Right cardiac atrium (tissue), 5 donors: ENCODE measurements around the gene FGF6. TPM values are rescaled to one million over a fixed set of nuclear protein-coding genes. Genes with fewer than 3 reads are reported as not detected.

ENCODE experiments used
- ATAC-seq, 2 donors: fragments of 200-7000 bp; cut with Tn5 transposase; one replicate each; pipeline versions ENCODE4 v1.8.0 to v1.9.1; 2020; ENCODE audit warnings: moderate library complexity in 2 of 2, mild to moderate bottlenecking in 1 of 2
- DNase-seq, 3 donors: peaks; one replicate each; pipeline ENCODE4 v3.0.0-alpha.2; 2020
- H3K27ac ChIP-seq: one replicate; pipeline ENCODE4 v1.5.1; 2013; ENCODE audit warnings: mild to moderate bottlenecking, low read length, control low read depth, moderate library complexity
- H3K27me3 ChIP-seq: one replicate; pipeline ENCODE4 v1.6.1; 2013; ENCODE audit not compliant: control insufficient read depth, insufficient read depth
- H3K4me1 ChIP-seq: one replicate; pipeline ENCODE4 v1.6.1; 2013; ENCODE audit warnings: low read length; ENCODE audit not compliant: control insufficient read depth, insufficient read depth
- H3K4me3 ChIP-seq: one replicate; pipeline ENCODE4 v1.5.1; 2013; ENCODE audit warnings: low read length, control low read depth
- H3K9me3 ChIP-seq: one replicate; pipeline ENCODE4 v1.6.1; 2013; ENCODE audit warnings: low read length; ENCODE audit not compliant: control insufficient read depth
- WGBS: extraction: QIAGEN DNeasy Blood & Tissue Kit; methylation state at CpG from one replicate; pipeline ENCODE4 v1.1.7; 2013; 5-methylcytosine and 5-hydroxymethylcytosine counted together
- intact Hi-C, 4 donors: fragments of 100-400 bp; cut with DNase I; formaldehyde crosslinking; loops; one replicate each; pipeline versions ENCODE4 v1.11.0 to v1.14.0; 2022 to 2023
- polyA plus RNA-seq: library from polyadenylated mRNA; stranded (reverse); fragments of 200-250 nt; gene quantifications from one replicate; pipeline ENCODE4 v1.2.3, GENCODE V29; 2013
- total RNA-seq, 4 donors: library from RNA; stranded (reverse); fragmentation: NEBNext Ultra II Directional; extraction: Animal tissue kit (Norgen Biotek cat#: 25700); gene quantifications; one replicate each; pipeline ENCODE4 v1.2.1, GENCODE V29; 2021
- donor health status: healthy with polysubstance abuse.
- donor health status: DM: no; HTN: yes; CAD: no.
- donor health status: DM: no; HTN: no; CAD: no.
- donor health status: DM: no; HTN: yes; CAD: no; lungs with severe emphysema.
- donor health status: DM: yes; HTN: yes; CAD: no.

The FGF6 gene
- total and polyA plus RNA-seq, 5 donors = not detected

GRCh38 chr12:4388662-4389061, 57.0 kb downstream of the FGF6 start:
- Histone ChIP-seq H3K9me3 (no peaks in the 10 kb centered on the region), H3K4me1 (peaks cover 5% of the 10 kb centered on the region), H3K27me3 (no peaks in the 10 kb centered on the region), H3K27ac (no peak overlapping the region), H3K4me3 (no peak overlapping the region)
- intact Hi-C loops = no loop called here
- ATAC-seq = no peak
- DNase-seq = no peak
- WGBS = 30% methylated on average over 2 of the region's 2 CpGs

- DNase-seq (no peak), ATAC-seq (no peak)
- 82% methylated on average over 1 of the region's 1 CpG for WGBS
- Histone ChIP-seq H3K27me3 (no peaks in the 10 kb centered on the region), H3K27ac (no peak overlapping the region), H3K4me1 (peaks cover 5% of the 10 kb centered on the region), H3K4me3 (no peak overlapping the region), H3K9me3 (no peaks in the 10 kb centered on the region)
- intact Hi-C loops = no loop called here
Observed at GRCh38 chr12:4388032-4388431, 57.6 kb downstream of the FGF6 start.

- 94% methylated on average over 5 of the region's 5 CpGs for WGBS
- ATAC-seq = no peak
Observed at GRCh38 chr12:4387607-4388006, 58.0 kb downstream of the FGF6 start.

GRCh38 chr12:4386801-4387200, 58.8 kb downstream of the FGF6 start:
- no peak for ATAC-seq
- Histone ChIP-seq H3K27ac (no peak overlapping the region), H3K4me1 (peaks cover under 1% of the 10 kb centered on the region), H3K4me3 (no peak overlapping the region), H3K9me3 (no peaks in the 10 kb centered on the region), H3K27me3 (no peaks in the 10 kb centered on the region)
- intact Hi-C loops = no loop called here
- 85% methylated on average over 4 of the region's 4 CpGs for WGBS
- DNase-seq = peak in 1 of 3 donors; percentile 12

More at GRCh38 chr12:4387607-4388006, 58.0 kb downstream of the FGF6 start:
- no peak overlapping the region for H3K27ac ChIP-seq
- intact Hi-C loops = no loop called here
- no peak overlapping the region for H3K4me3 ChIP-seq
- H3K4me1 ChIP-seq = peaks cover 5% of the 10 kb centered on the region
- no peaks in the 10 kb centered on the region for H3K9me3 ChIP-seq
- DNase-seq = no peak
- H3K27me3 ChIP-seq = no peaks in the 10 kb centered on the region

Other genes starting within 250 kb of the FGF6 start
- gene CCND2, start 172.1 kb downstream of the FGF6 start, total RNA-seq = 100 to 1,000 TPM; 200 to 255 (median 218) TPM
- 44.3 TPM for gene CCND2, start 172.1 kb downstream of the FGF6 start, polyA plus RNA-seq
- gene TIGAR, start 124.6 kb downstream of the FGF6 start, total RNA-seq = 10 to 100 TPM in 2 of 4 donors, 1 to 10 TPM in 2; 8.6 to 14.5 (median 11.1) TPM
- 4.9 TPM for gene TIGAR, start 124.6 kb downstream of the FGF6 start, polyA plus RNA-seq
- gene FGF23, start 66.1 kb downstream of the FGF6 start, total RNA-seq = under 1 TPM in 2 of 4 donors, not detected in 2; 0.24 to 0.25 TPM
- 0.68 TPM for gene FGF23, start 66.1 kb downstream of the FGF6 start, polyA plus RNA-seq
- gene RAD51AP1, start 93.1 kb upstream of the FGF6 start, total RNA-seq = 1 to 10 TPM in 3 of 4 donors, under 1 TPM in 1; 0.28 to 1.9 (median 1.5) TPM
- 0.52 TPM for gene RAD51AP1, start 93.1 kb upstream of the FGF6 start, polyA plus RNA-seq
- 10 to 100 TPM; 31.1 to 40.0 (median 32.3) TPM for gene DYRK4, start 116.4 kb upstream of the FGF6 start, total RNA-seq
- gene DYRK4, start 116.4 kb upstream of the FGF6 start, polyA plus RNA-seq = 50.4 TPM
- gene AKAP3, start 203.2 kb upstream of the FGF6 start, total RNA-seq = 1 to 10 TPM; 3.3 to 5.8 (median 4.2) TPM
- gene AKAP3, start 203.2 kb upstream of the FGF6 start, polyA plus RNA-seq = 3.6 TPM
- gene NDUFA9, start 203.3 kb upstream of the FGF6 start, total RNA-seq = 100 to 1,000 TPM; 160 to 231 (median 197) TPM
- 150 TPM for gene NDUFA9, start 203.3 kb upstream of the FGF6 start, polyA plus RNA-seq